Peyer's patch (tissue), 4 donors: Measurements from ENCODE around the gene FA2H.

Source experiments
- CTCF ChIP-seq, 6 experiments: fragments of 450-650 bp in 4 of 6; fragments of 200-600 bp in 2 of 6; sonication (generic) in 1 of 6; IDR thresholded peaks; one replicate each; pipeline ENCODE4 v1.5.1; 2017 to 2019; ENCODE audit warnings: antibody characterized with exemption in 6 of 6, mild to moderate bottlenecking in 3 of 6, moderate library complexity in 1 of 6
- POLR2A ChIP-seq, 2 donors: fragments of 450-650 bp; IDR thresholded peaks; one replicate each; pipeline ENCODE4 v1.5.1; 2017; ENCODE audit warnings: antibody characterized with exemption in 2 of 2, mild to moderate bottlenecking in 2 of 2, moderate library complexity in 2 of 2

GRCh38 chr16:74731853-74732477 lies 42.7 kb downstream of the FA2H start:
- TF ChIP-seq CTCF (IDR thresholded peaks at IDR 0.05) = no peak
- no peak for TF ChIP-seq POLR2A (IDR thresholded peaks at IDR 0.05)
